Activated CD8-positive, alpha-beta memory T cell treated with anti-CD3 and anti-CD28 coated beads, Interleukin-2, amount 50 U/mL, for 24 hours (primary cell): ENCODE measurements around the gene CEP170B.
"Not testable (repeated sequence)": the region's sequence is repeated elsewhere in the genome, so short reads cannot be mapped to it uniquely, and the experiment has no call there.

ENCODE experiments used
- DNase-seq: peaks from one replicate; pipeline ENCODE4 v3.0.0-alpha.2; 2020; ENCODE audit errors: extremely low read depth

The CEP170B gene

DNA sequence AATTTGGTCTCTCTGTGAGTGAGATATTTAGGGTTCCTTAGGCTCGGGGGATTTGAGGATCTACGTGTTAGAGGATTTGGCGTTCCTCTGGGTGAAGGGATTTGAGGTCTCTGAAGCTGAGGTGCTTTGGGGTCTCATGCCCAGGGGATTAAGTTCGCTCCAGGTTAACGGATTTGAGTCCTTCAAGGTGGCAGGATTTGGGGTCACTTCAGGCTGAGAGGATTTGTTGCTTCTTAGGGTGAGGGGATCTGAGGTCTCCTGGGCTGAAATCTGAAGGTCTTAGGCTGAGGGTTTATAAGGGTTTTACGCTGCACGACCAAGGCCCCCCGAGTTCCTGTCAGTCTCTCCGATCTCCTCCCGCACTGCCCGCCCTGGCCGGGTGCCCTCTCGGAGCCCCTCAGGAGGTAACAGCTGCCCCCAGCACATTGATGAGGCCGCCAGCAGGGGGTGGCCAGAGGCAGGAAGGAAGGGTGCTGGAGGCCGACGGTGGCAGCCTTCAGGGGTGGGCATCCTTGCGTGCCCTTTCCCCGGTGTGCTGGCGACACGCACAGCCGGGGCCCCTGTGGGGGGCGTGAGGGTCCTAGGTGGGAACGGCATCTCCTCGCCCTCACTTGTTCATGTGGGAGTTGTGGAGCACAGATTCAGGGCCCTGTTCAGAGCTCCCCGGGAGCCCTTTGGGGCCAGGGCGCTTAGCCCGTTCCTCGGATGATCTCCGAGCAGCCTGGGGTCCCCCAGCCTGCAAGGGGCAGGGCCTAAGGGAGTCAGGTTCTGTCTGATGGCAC is 14.3 kb downstream of the CEP170B start:
- no peak for DNase-seq

DNA sequence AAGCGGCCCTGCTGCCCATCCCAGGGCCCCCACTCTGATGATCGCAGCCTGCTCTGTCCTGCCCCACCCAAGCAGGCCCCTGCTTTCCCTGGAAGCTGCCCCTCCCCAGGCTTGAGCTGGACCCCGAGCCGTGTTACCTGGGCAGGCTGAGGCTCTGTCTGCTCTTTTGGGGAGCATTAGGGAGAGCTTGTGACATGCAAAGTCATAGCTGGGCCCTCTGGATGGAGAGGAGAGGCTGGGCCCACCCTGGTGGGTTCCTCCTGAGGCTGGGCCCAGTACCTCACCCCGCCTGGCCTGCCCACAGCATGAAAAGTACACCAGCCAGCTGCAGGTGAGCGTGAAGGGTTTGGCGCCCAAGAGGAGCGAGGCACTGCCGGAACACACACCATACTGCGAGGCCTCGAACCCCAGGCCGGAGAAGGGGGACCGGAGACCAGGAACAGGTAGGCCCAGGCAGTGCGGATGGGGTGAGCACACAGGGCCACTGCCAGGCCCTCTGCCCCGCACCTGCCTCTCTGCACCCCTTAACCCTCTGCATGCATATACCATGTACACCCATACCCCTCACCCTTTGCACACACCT is 15.0 kb downstream of the CEP170B start:
- DNase-seq: no peak

DNA sequence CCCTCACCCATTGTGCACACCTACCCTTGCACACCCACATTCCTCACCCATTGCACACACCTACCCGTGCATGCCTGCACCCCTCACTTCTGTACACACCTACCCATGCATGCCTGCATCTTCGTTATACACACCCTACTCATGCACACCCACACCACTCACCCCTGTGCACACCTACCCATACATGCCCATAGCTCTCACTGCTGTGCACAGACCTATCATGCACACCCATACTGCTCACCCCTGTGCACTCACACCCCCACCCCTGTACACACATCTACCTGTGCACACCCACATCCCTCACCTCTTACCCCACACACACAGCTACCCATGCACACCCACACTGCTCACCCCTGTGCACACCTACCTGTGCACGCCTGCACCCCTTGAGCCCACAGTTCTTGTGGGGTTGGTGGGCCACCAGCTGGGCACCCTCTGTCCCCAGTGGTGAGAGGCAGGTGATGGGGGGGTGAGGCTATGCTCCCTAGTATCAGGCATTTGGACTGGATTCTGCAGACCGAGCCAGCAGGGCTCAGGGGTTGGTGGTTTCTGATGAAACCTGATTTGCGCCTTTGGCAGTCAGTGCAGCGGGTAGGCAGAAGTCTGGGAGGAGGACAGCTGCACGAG is 15.6 kb downstream of the CEP170B start:
- DNase-seq: no peak

DNA sequence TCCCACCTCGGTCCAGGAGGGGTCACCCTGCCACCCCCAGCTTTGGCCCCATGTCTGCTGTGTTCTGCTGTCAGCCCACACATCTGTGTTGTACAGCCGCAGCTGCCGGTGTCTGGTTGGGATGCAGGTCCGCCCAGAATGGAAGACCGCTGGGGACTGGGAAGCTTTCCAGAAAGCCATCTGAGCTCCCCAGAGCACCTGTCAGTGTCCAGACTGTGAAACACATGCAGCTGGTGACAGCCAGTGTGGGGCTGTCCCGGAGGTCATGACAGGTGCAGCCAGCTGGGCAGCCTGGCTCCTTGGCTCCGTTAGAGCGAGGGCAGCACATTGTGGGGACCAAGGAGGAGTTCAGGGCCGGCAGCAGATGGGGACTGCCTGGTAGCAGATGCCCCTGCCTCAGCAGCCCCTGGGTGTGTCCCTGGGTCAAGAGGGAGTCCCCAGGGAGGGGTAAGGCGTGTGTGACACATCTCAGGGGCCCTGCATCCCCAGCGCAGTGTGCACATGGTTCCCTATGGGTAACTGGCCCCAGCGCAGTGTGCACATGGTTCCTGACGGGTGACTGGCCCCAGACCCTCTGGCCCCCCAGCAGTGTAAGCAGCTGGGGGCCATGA is 16.4 kb downstream of the CEP170B start:
- no peak for DNase-seq

- no peak for DNase-seq
These were observed 17.4 kb downstream of the CEP170B start for GRCh38 chr14:104882325-104882973.

DNA sequence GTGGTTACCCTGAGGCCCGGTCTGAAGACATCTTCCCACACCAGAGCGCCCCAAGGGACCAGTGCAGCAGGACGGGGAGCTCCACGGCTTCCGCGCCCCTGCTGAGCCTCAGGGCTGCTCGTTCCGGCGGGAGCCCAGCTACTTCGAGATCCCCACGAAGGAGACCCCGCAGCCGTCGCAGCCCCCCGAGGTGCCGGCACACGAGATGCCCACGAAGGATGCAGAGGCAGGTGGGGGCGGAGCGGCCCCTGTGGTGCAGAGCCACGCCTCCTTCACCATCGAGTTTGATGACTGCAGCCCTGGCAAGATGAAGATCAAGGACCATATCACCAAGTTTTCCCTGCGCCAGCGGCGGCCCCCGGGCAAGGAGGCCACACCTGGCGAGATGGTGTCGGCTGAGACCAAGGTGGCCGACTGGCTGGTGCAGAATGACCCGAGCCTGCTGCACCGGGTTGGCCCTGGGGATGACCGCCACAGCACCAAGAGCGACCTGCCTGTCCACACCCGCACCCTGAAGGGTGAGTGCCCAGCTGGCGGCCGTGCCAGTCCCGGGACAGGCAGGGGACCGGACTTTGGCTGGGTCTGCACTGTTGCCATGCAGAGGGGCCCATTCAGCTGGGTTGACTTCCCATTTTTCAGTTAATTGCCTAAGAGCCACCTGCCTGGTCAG is 18.1 kb downstream of the CEP170B start:
- no peak for DNase-seq

GRCh38 chr14:104883681-104884361 is 18.8 kb downstream of the CEP170B start:
- no peak for DNase-seq

- not testable (repeated sequence) for DNase-seq
These were observed 19.3 kb downstream of the CEP170B start for GRCh38 chr14:104884381-104884780.

- DNase-seq: no peak
These were observed 20.2 kb downstream of the CEP170B start for GRCh38 chr14:104885031-104885972.

DNA sequence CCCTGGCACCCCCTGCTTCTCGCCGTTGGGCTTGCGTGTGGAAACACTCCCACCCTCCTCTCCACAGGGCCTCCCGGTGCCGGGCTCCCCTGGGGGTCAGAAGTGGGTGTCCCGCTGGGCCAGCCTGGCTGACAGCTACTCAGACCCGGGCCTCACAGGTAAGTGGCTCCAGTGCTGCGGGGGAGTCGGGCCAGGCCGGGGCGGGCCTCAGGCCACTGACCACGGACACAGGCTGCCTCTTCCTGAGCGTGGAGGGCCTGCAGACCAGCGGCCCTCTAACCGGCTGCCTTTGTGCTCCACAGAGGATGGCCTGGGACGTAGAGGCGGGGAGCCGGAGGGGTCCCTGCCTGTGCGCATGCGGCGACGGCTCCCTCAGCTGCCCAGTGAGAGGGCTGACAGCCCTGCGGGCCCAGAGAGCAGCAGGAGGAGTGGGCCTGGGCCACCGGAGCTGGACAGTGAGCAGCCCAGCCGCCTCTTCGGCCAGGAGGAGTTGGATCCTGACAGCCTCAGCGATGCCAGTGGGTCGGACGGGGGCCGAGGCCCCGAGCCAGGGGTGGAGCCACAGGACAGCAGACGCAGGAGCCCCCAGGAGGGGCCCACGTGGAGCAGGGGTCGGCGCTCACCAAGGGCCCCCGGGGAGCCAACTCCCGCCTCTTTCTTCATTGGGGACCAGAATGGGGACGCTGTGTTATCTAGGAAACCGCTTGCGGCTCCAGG is 21.1 kb downstream of the CEP170B start:
- no peak for DNase-seq

DNA sequence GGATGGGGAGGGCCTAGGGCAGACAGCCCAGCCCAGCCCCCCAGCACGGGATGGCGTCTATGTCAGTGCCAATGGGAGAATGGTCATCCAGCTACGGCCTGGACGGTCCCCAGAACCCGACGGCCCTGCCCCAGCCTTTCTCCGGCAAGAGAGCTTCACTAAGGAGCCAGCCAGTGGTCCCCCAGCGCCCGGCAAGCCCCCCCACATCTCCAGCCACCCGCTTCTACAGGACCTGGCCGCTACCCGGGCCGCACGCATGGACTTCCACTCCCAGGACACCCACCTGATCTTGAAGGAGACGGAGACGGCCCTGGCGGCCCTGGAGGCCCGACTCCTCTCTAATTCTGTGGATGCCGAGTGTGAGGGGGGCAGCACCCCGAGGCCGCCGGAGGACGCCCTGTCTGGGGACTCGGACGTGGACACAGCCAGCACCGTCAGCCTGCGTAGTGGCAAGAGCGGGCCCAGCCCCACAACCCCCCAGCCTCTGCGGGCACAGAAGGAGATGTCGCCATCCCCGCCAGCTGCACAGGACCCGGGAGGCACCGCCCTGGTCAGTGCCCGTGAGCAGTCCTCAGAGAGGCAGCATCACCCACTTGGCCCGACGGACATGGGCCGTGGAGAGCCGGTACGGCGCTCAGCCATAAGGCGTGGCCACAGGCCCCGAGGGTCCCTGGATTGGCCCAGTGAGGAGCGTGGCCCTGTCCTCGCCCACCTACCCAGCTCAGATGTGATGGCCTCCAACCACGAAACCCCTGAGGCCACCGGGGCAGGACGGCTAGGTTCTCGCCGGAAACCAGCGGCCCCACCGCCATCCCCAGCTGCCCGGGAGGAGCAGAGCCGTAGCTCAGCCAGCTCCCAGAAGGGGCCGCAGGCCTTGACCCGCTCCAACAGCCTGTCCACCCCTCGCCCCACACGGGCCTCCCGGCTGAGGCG is 21.9 kb downstream of the CEP170B start:
- no peak for DNase-seq

DNA sequence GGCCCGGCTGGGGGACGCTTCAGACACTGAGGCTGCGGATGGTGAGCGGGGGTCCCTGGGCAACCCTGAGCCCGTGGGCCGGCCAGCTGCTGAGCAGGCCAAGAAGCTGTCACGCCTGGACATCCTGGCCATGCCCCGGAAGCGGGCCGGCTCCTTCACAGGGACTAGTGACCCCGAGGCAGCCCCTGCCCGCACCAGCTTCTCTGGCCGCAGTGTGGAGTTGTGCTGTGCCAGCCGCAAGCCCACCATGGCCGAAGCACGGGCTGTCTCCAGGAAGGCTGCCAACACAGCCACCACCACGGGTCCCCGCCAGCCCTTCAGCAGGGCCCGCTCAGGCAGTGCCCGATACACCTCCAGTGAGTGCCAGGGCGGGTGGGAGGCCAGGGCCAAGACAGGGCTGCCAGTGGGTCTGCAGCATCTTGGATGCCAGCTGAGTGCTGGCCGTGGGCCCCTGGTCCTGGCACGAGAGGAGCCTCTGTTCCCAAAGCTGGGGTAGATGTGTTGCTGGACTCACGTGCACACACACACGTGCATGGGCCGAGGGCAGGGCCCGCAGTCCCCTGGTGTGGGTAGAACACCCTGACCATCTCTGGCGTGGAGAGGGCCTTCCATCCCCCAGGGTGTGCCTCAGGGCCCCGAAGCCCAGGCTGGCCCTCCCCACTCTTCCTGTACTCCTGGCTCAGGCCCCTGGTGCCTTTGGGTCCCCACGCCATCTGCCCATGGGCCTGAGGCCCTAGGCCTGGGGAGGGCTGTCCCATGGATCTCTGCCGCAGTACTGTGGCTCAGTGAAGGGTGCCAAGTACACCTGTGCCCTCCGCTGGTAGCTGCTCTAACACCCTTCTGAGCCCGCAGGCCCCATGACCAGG is 22.8 kb downstream of the CEP170B start:
- no peak for DNase-seq

DNA sequence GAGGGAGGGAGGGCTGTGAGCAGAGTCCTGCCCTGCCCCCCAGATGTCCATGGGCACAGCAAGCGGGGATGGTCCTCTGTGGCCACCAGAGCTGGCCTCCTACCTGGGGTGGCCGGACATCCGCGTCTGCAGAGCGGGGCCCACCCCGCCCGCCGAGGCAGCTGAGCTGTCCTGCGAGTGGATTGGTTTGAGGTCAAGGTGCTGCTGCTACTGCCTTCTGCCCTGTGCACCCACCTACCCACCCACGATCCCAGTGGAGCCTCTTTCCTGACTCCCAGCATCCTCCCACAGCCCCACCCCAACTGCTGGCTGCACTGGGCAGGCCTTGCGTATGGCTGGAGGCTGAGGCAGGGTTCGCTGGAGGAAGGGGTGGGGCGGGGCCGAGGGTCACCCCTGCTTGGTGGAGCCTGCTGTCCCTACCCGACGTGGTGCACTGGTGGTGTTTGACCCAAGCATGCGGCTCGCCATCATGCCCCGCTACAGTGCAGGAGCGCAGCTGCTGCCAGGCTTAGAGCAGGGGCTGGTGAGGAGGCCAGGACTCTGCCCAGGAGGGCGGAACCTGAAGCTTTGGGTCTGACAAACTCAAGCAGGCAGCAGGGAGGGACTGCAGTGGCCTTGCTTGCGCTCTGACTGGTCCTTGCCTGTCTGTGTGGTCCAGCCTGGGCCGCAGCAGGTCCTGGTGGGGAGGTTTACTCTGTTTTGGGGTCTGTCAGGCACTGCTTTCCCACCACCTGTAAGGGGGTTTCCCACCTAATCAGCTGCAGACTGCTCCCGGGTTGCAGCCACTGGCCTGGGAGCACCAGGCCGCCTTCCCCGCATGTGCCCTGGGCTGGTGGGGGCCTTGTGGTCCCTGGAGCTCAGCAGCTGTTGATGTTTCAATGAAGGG is 23.7 kb downstream of the CEP170B start:
- DNase-seq: no peak

GRCh38 chr14:104889375-104889757 is 24.3 kb downstream of the CEP170B start:
- DNase-seq: no peak

GRCh38 chr14:104890292-104890691 is 25.2 kb downstream of the CEP170B start:
- DNase-seq: not testable (repeated sequence)

DNA sequence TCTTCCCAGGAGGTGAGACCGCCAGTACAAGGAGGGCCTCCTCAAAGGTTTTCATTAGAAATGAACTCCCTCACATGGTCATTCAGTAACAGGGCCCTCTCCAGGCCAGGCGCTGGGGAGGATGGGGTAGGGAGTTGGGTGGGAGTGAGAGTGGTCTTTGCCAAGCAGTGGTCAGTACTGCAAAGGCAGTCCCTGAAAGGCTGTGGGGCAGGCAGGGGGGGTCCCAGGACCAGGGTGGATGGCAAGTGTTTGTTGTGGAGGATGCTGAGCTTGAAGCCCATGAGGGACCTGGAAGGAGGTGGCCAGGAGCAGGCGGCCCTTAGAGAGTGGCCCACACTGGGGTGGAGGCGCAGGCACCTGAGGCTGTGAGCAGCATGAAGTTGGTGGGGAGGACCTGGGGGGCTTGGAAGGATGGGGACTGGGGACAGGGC is 26.1 kb downstream of the CEP170B start:
- no peak for DNase-seq
